T-cell (primary cell): Measurements from ENCODE around the gene BAZ1A. TPM values are rescaled to one million over a fixed set of nuclear protein-coding genes. Genes with fewer than 3 reads are reported as not detected.

Experiments
- ATAC-seq, 4 experiments: fragments of 200-7000 bp in 3 of 4; fragments of 150-1000 bp in 1 of 4; cut with Tn5 transposase; replicated peaks in 1 of 4; 1 replicate in 3 of 4; 2 replicates in 1 of 4; pipeline ENCODE4 v1.10.0; 2021; ENCODE audit warnings: moderate library complexity in 3 of 4, mild to moderate bottlenecking in 2 of 4, moderate number of reproducible peaks in 1 of 4
- CTCF ChIA-PET, 2 donors: fragments of 300-600 bp; sonication (Branson Sonifier 250); formaldehyde crosslinking; loops; one replicate each; lab custom pipeline; 2022; ENCODE audit warnings: antibody characterized with exemption in 2 of 2; lab: Charles Lee
- POLR2A ChIA-PET, 2 donors: fragments of 300-600 bp; sonication (Branson Sonifier 250); formaldehyde crosslinking; loops; one replicate each; lab custom pipeline; 2022; ENCODE audit warnings: antibody characterized with exemption in 2 of 2; lab: Charles Lee
- DNase-seq, 35 experiments: peaks; one replicate each; pipeline versions ENCODE4 v3.0.0 to v3.0.0-alpha.2; 2013 to 2023
- H3K27ac ChIP-seq: one replicate; pipeline ENCODE4 v1.5.1; 2013; ENCODE audit warnings: low read length
- H3K27me3 ChIP-seq, 2 experiments: replicated peaks in 1 of 2; 1 replicate in 1 of 2; 2 replicates in 1 of 2; pipeline versions ENCODE4 v1.6.1 to v1.7.0; 2013; ENCODE audit warnings: low read length in 1 of 2, mixed read lengths in 1 of 2; ENCODE audit not compliant: control insufficient read depth in 2 of 2, insufficient read depth in 2 of 2; ENCODE audit errors: extremely low read depth in 1 of 2
- H3K36me3 ChIP-seq, 2 donors: 1 replicate in 1 of 2; 2 replicates in 1 of 2; pipeline versions ENCODE4 v1.6.1 to v1.7.0; 2013; ENCODE audit warnings: low read length in 1 of 2; ENCODE audit not compliant: control insufficient read depth in 2 of 2, insufficient read depth in 1 of 2; ENCODE audit errors: extremely low read depth in 1 of 2
- H3K4me1 ChIP-seq, 2 experiments: 1 replicate in 1 of 2; 2 replicates in 1 of 2; pipeline versions ENCODE4 v1.6.1 to v1.7.0; 2013; ENCODE audit warnings: low read length in 2 of 2, mixed read lengths in 1 of 2; ENCODE audit not compliant: insufficient read depth in 2 of 2, control insufficient read depth in 1 of 2; ENCODE audit errors: extremely low read depth in 1 of 2
- H3K4me3 ChIP-seq, 2 donors: 1 replicate in 1 of 2; 2 replicates in 1 of 2; pipeline versions ENCODE4 v1.5.1 to v1.7.0; 2013; ENCODE audit warnings: mild to moderate bottlenecking in 2 of 2, low read length in 1 of 2, moderate library complexity in 1 of 2; ENCODE audit not compliant: control insufficient read depth in 1 of 2; ENCODE audit errors: extremely low read depth in 1 of 2
- H3K9me3 ChIP-seq: 2 replicates; pipeline ENCODE4 v1.7.0; 2013
- H3K27ac Mint-ChIP-seq, 2 donors: one replicate each; pipeline ENCODE4 v1.8.0; 2020 to 2021; ENCODE audit warnings: mild to moderate bottlenecking in 2 of 2, mixed read lengths in 2 of 2
- H3K27me3 Mint-ChIP-seq, 2 donors: one replicate each; pipeline ENCODE4 v1.8.0; 2021 to 2022; ENCODE audit warnings: mixed read lengths in 2 of 2
- H3K36me3 Mint-ChIP-seq: one replicate; pipeline ENCODE4 v1.8.0; 2021; ENCODE audit warnings: mixed read lengths
- H3K4me1 Mint-ChIP-seq, 3 donors: one replicate each; pipeline ENCODE4 v1.8.0; 2020 to 2022; ENCODE audit warnings: mixed read lengths in 3 of 3, mild to moderate bottlenecking in 1 of 3
- H3K4me3 Mint-ChIP-seq, 3 donors: one replicate each; pipeline ENCODE4 v1.8.0; 2020 to 2022; ENCODE audit warnings: mild to moderate bottlenecking in 3 of 3, mixed read lengths in 3 of 3, moderate library complexity in 3 of 3
- H3K9me3 Mint-ChIP-seq, 3 donors: one replicate each; pipeline ENCODE4 v1.8.0; 2020 to 2022; ENCODE audit warnings: mixed read lengths in 3 of 3
- WGBS: methylation state at CpG from one replicate; pipeline ENCODE4 v1.1.5; 2013; ENCODE audit warnings: missing lambda C conversion rate; ENCODE audit not compliant: insufficient coverage; 5-methylcytosine and 5-hydroxymethylcytosine counted together
- total RNA-seq, 35 experiments: library from RNA in 6 of 35; stranded (reverse) in 6 of 35; fragments of 120-200 nt in 1 of 35; gene quantifications; one replicate each; pipeline versions ENCODE4 v1.2.1 to v1.2.4 and lab custom pipeline; 2013 to 2026

Gene BAZ1A
- total RNA-seq, 5 donors from 2014 or later (not counting 1 experiment from before 2014, with no cell fraction given): 38.0 to 56.2 (median 44.6) TPM

GRCh38 chr14:34754687-34755086 lies 120.5 kb downstream of the BAZ1A start:
- Histone ChIP-seq H3K4me1 (no peaks in the 10 kb centered on the region), H3K9me3 (no peaks in the 10 kb centered on the region), H3K4me3 (no peak overlapping the region), H3K27ac (no peak overlapping the region), H3K27me3 (no peaks in the 10 kb centered on the region), H3K36me3 (peaks cover 8 to 31% of the 10 kb centered on the region in 2 donors)
- DNase-seq (no peak), ATAC-seq (no peak)
- Mint-ChIP-seq H3K27me3 (no peaks in the 10 kb centered on the region), H3K36me3 (peaks cover 32% of the 10 kb centered on the region), H3K4me3 (no peak overlapping the region), H3K4me1 (no peaks in the 10 kb centered on the region), H3K9me3 (no peaks in the 10 kb centered on the region), H3K27ac (peak overlapping the region in 1 of 2 donors; percentile 44)
- ChIA-PET POLR2A (no interaction called here), CTCF (no interaction called here)
- no CpG with 5 or more reads among the region's 1 CpG for WGBS

GRCh38 chr14:34750670-34751069 lies 124.5 kb downstream of the BAZ1A start:
- no peaks in the 10 kb centered on the region for H3K27me3 Mint-ChIP-seq
- H3K27me3 ChIP-seq: no peaks in the 10 kb centered on the region
- ChIA-PET POLR2A (no interaction called here), CTCF (no interaction called here)
- H3K36me3 Mint-ChIP-seq: peaks cover 28% of the 10 kb centered on the region
- DNase-seq (no peak), ATAC-seq (no peak)
- no peaks in the 10 kb centered on the region for H3K9me3 ChIP-seq
- no peak overlapping the region for H3K4me3 Mint-ChIP-seq
- peak overlapping the region in 1 of 2 donors; percentile 22 for H3K27ac Mint-ChIP-seq
- H3K27ac ChIP-seq: no peak overlapping the region
- no peaks in the 10 kb centered on the region for H3K9me3 Mint-ChIP-seq
- peaks cover 0 to 1% (median 0%) of the 10 kb centered on the region in 3 donors for H3K4me1 Mint-ChIP-seq
- H3K4me1 ChIP-seq: no peaks in the 10 kb centered on the region
- peaks cover 0 to 11% of the 10 kb centered on the region in 2 donors for H3K36me3 ChIP-seq
- no peak overlapping the region for H3K4me3 ChIP-seq

GRCh38 chr14:34750233-34750632 lies 124.9 kb downstream of the BAZ1A start:
- CTCF ChIA-PET: interaction anchor here (0.7 to 1.4 kb wide), 2 partner anchors 62 to 77 kb away, joined by 3 to 4 read pairs; no protein-coding TSS in a partner anchor
- no CpG with 5 or more reads among the region's 2 CpGs for WGBS
- H3K36me3 ChIP-seq: peaks cover 0 to 11% of the 10 kb centered on the region in 2 donors
- Mint-ChIP-seq H3K9me3 (no peaks in the 10 kb centered on the region), H3K4me3 (no peak overlapping the region), H3K4me1 (peaks cover 0 to 1% (median 0%) of the 10 kb centered on the region in 3 donors), H3K27me3 (no peaks in the 10 kb centered on the region), H3K36me3 (peaks cover 24% of the 10 kb centered on the region), H3K27ac (peak overlapping the region in 1 of 2 donors; percentile 42)
- ATAC-seq (no peak), DNase-seq (no peak)
- H3K4me3 ChIP-seq: no peak overlapping the region
- no peaks in the 10 kb centered on the region for H3K27me3 ChIP-seq
- no peak overlapping the region for H3K27ac ChIP-seq
- H3K4me1 ChIP-seq: no peaks in the 10 kb centered on the region
- POLR2A ChIA-PET: no interaction called here
- H3K9me3 ChIP-seq: no peaks in the 10 kb centered on the region

GRCh38 chr14:34749408-34749807 lies 125.8 kb downstream of the BAZ1A start:
- no peak overlapping the region for H3K4me3 ChIP-seq
- no peak overlapping the region for H3K4me3 Mint-ChIP-seq
- no peaks in the 10 kb centered on the region for H3K4me1 ChIP-seq
- DNase-seq: no peak
- WGBS: 100% methylated on average over 2 of the region's 6 CpGs
- peaks cover 16% of the 10 kb centered on the region for H3K36me3 Mint-ChIP-seq
- ChIA-PET POLR2A (interaction anchor here (0.6 kb wide), 2 partner anchors 19 to 102 kb away, joined by 3 read pairs; no protein-coding TSS in a partner anchor), CTCF (interaction anchor here (0.7 to 1.4 kb wide), 2 partner anchors 61 to 77 kb away, joined by 3 to 4 read pairs; no protein-coding TSS in a partner anchor)
- peaks cover 0 to 11% of the 10 kb centered on the region in 2 donors for H3K36me3 ChIP-seq
- no peak overlapping the region for H3K27ac ChIP-seq
- ATAC-seq: no peak
- H3K9me3 ChIP-seq: no peaks in the 10 kb centered on the region
- peaks cover 0 to 4% (median 0%) of the 10 kb centered on the region in 3 donors for H3K4me1 Mint-ChIP-seq
- no peaks in the 10 kb centered on the region for H3K27me3 Mint-ChIP-seq
- no peak overlapping the region for H3K27ac Mint-ChIP-seq
- H3K9me3 Mint-ChIP-seq: no peaks in the 10 kb centered on the region
- H3K27me3 ChIP-seq: no peaks in the 10 kb centered on the region

DNA sequence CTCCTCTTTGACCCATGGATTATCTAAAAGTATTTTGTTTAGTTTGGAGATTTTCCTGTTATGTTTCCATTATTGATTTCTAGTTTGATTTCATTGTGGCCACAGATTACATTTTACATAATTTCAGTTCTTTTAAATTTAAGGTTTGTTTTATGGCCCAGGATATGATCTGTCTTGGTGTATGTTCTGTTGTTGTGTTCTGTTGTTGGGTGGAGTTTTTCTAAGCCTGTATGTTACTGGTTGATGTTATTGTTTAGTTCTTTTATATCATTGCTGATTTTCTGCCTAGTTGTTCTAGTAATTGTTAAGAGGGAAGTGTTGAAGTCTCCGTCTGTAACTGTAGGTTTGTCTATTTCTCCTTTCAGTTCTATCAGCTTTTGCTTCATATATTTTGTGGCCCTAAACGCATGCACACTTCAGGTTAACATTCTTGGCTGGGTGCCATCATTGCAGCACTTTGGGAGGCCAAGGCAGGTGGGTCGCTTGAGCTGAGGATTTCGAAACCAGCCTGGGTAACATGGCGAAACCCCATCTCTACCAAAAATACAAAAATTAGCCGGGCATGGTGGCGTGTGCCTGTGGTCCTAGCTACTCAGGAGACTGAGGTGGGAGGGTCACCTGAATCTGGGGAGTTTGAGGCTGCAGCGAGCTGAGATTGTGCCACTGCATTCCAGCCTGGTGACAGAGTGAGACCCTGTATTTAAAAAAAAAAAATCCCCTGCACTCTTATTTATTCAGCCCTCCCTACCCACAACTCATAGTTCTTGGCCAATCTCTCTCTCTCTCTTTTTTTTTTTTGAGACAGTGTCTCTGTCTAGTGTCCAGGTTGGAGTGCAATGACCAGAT lies 132.7 kb downstream of the BAZ1A start:
- Mint-ChIP-seq H3K36me3 (peaks cover 4% of the 10 kb centered on the region), H3K9me3 (peaks cover 0 to 3% (median 3%) of the 10 kb centered on the region in 3 donors), H3K27me3 (no peaks in the 10 kb centered on the region), H3K4me1 (peaks cover 16 to 44% (median 18%) of the 10 kb centered on the region in 3 donors), H3K27ac (peak overlapping the region; percentile 65 to 78), H3K4me3 (peak overlapping the region in 1 of 3 donors; percentile 38)
- no peaks in the 10 kb centered on the region for H3K9me3 ChIP-seq
- no peak overlapping the region for H3K4me3 ChIP-seq
- no peaks in the 10 kb centered on the region for H3K27me3 ChIP-seq
- ChIA-PET POLR2A (interaction anchor here (0.5 to 0.6 kb wide), 3 partner anchors 130 to 375 kb away, joined by 3 to 7 read pairs (median 5); partner anchors contain the start of gene FAM177A1 (in 1 of the 2)), CTCF (interaction anchor here (0.6 to 1.4 kb wide), 2 partner anchors 19 to 463 kb away, joined by 3 to 5 read pairs; no protein-coding TSS in a partner anchor)
- peak overlapping the region; percentile 54 for H3K27ac ChIP-seq
- WGBS: 73% methylated on average over 1 of the region's 8 CpGs
- ATAC-seq (no peak), DNase-seq (no peak)
- peaks cover 0 to 14% of the 10 kb centered on the region in 2 experiments for H3K4me1 ChIP-seq
- no peaks in the 10 kb centered on the region for H3K36me3 ChIP-seq

GRCh38 chr14:34741840-34742239 lies 133.3 kb downstream of the BAZ1A start:
- no peaks in the 10 kb centered on the region for H3K9me3 ChIP-seq
- ChIA-PET POLR2A (interaction anchor here (0.5 to 0.6 kb wide), 2 partner anchors 66 to 189 kb away, joined by 5 to 8 read pairs; no protein-coding TSS in a partner anchor), CTCF (interaction anchor here (0.6 to 1.4 kb wide), 3 partner anchors 19 to 464 kb away, joined by 3 to 5 read pairs (median 5); no protein-coding TSS in a partner anchor)
- H3K4me3 ChIP-seq: no peak overlapping the region
- H3K9me3 Mint-ChIP-seq: peaks cover 0 to 3% (median 3%) of the 10 kb centered on the region in 3 donors
- peak overlapping the region; percentile 54 for H3K27ac ChIP-seq
- H3K27me3 ChIP-seq: no peaks in the 10 kb centered on the region
- peaks cover 16 to 44% (median 18%) of the 10 kb centered on the region in 3 donors for H3K4me1 Mint-ChIP-seq
- WGBS: no CpG with 5 or more reads among the region's 1 CpG
- peak overlapping the region in 1 of 3 donors; percentile 38 for H3K4me3 Mint-ChIP-seq
- peaks cover 0 to 14% of the 10 kb centered on the region in 2 experiments for H3K4me1 ChIP-seq
- no peaks in the 10 kb centered on the region for H3K27me3 Mint-ChIP-seq
- peak in 3 of 35 experiments; percentile 2 to 36 (median 2) for DNase-seq
- peak in 3 of 4 experiments; percentile 57 to 73 (median 63) for ATAC-seq
- H3K36me3 ChIP-seq: no peaks in the 10 kb centered on the region
- H3K27ac Mint-ChIP-seq: peak overlapping the region; percentile 65 to 78
- peaks cover 4% of the 10 kb centered on the region for H3K36me3 Mint-ChIP-seq
